Left ventricle myocardium inferior (tissue), 1 donor: ENCODE data around the gene SHISA7. TPM values are rescaled to one million over a fixed set of nuclear protein-coding genes. Genes with fewer than 3 reads are reported as not detected.
A peak's percentile ranks its signal among the peaks of the same experiment; 100 is the strongest.

Experiments used
- DNase-seq: peaks from one replicate; pipeline ENCODE4 v3.0.0-alpha.2; 2020
- H3K27ac ChIP-seq: fragments of 200-600 bp; replicated peaks from 2 replicates; pipeline ENCODE4 v1.8.0; 2021
- H3K27me3 ChIP-seq: fragments of 200-600 bp; 2 replicates; pipeline ENCODE4 v1.8.0; 2021; ENCODE audit warnings: low read depth
- H3K36me3 ChIP-seq: fragments of 200-600 bp; 2 replicates; pipeline ENCODE4 v1.8.0; 2021
- H3K4me1 ChIP-seq: fragments of 200-600 bp; 2 replicates; pipeline ENCODE4 v1.8.0; 2021
- H3K4me3 ChIP-seq: fragments of 200-600 bp; 2 replicates; pipeline ENCODE4 v1.8.0; 2021; ENCODE audit warnings: mild to moderate bottlenecking, moderate library complexity
- H3K9me3 ChIP-seq: fragments of 200-600 bp; replicated peaks from 2 replicates; pipeline ENCODE4 v1.8.0; 2021
- CTCF ChIP-seq: fragments of 200-600 bp; IDR thresholded peaks from 2 replicates; pipeline ENCODE4 v1.8.0; 2021; ENCODE audit warnings: antibody characterized with exemption, mild to moderate bottlenecking, borderline replicate concordance
- intact Hi-C: fragments of 100-400 bp; cut with micrococcal nuclease; formaldehyde crosslinking; loops from one replicate; pipeline ENCODE4 v1.11.0; 2022
- long read RNA-seq: library from polyadenylated mRNA; unstranded; transcript quantifications from one replicate; pipeline ENCODE4 v2.0.0, GENCODE V29; 2021
- total RNA-seq: library from RNA; stranded (reverse); fragmentation: NEBNext Ultra II Directional; extraction: Animal tissue kit (Norgen Biotek cat#: 25700); gene quantifications from one replicate; pipeline ENCODE4 v1.2.1, GENCODE V29; 2021
- donor health status: DM: no; HTN: yes; CAD: no; lungs with severe emphysema.

SHISA7 gene
- not detected for total RNA-seq
- long read RNA-seq, result 0 reads

- no peak within 1 kb of the TSS for H3K27ac ChIP-seq
- H3K4me1 ChIP-seq, result peaks cover 11% of the 10 kb centered on the region
- DNase-seq, result no peak
- TF ChIP-seq CTCF, result no peak
- no peaks in the 10 kb centered on the region for H3K36me3 ChIP-seq
- H3K27me3 ChIP-seq, result peaks cover 90% of the 10 kb centered on the region
- no peak within 1 kb of the TSS for H3K4me3 ChIP-seq
- no peaks in the 10 kb centered on the region for H3K9me3 ChIP-seq
- intact Hi-C loops, result no loop called here
Observed at GRCh38 chr19:55443045-55443823, at the start of gene SHISA7. SHISA7 (minus strand) TSS chr19:55443300; CDS start chr19:55442863, 437 bp downstream.

- intact Hi-C loops, result no loop called here
- TF ChIP-seq CTCF, result no peak
- no peak for DNase-seq
- Histone ChIP-seq H3K4me3 (no peak overlapping the region), H3K27ac (peak overlapping the region; percentile 90), H3K27me3 (peaks cover 39% of the 10 kb centered on the region), H3K4me1 (peaks cover 40% of the 10 kb centered on the region), H3K9me3 (no peaks in the 10 kb centered on the region), H3K36me3 (peaks cover 6% of the 10 kb centered on the region)
Observed at GRCh38 chr19:55492362-55492944, 49.4 kb upstream of the SHISA7 start.

- intact Hi-C loops, result no loop called here
- TF ChIP-seq CTCF, result no peak
- Histone ChIP-seq H3K4me3 (no peak overlapping the region), H3K27me3 (peaks cover 39% of the 10 kb centered on the region), H3K36me3 (peaks cover 3% of the 10 kb centered on the region), H3K4me1 (peaks cover 47% of the 10 kb centered on the region), H3K9me3 (no peaks in the 10 kb centered on the region), H3K27ac (peak overlapping the region; percentile 40)
- DNase-seq, result no peak
Observed at GRCh38 chr19:55491546-55492360, 48.7 kb upstream of the SHISA7 start.

- Histone ChIP-seq H3K4me3 (no peak overlapping the region), H3K9me3 (no peaks in the 10 kb centered on the region), H3K27me3 (peaks cover 39% of the 10 kb centered on the region), H3K4me1 (peaks cover 57% of the 10 kb centered on the region), H3K36me3 (no peaks in the 10 kb centered on the region), H3K27ac (peak overlapping the region; percentile 40)
- intact Hi-C loops, result no loop called here
- no peak for DNase-seq
- no peak for TF ChIP-seq CTCF
Observed at GRCh38 chr19:55490478-55491432, 47.7 kb upstream of the SHISA7 start.
